T-cell (primary cell): ENCODE results near the gene GH2. TPM values are rescaled to one million over a fixed set of nuclear protein-coding genes. Genes with fewer than 3 reads are reported as not detected.
A peak's percentile ranks its signal among the peaks of the same experiment; 100 is the strongest.

ENCODE experiments used
- ATAC-seq, 4 experiments: fragments of 200-7000 bp in 3 of 4; fragments of 150-1000 bp in 1 of 4; cut with Tn5 transposase; replicated peaks in 1 of 4; 1 replicate in 3 of 4; 2 replicates in 1 of 4; pipeline ENCODE4 v1.10.0; 2021; ENCODE audit warnings: moderate library complexity in 3 of 4, mild to moderate bottlenecking in 2 of 4, moderate number of reproducible peaks in 1 of 4
- CTCF ChIA-PET, 2 donors: fragments of 300-600 bp; sonication (Branson Sonifier 250); formaldehyde crosslinking; loops; one replicate each; lab custom pipeline; 2022; ENCODE audit warnings: antibody characterized with exemption in 2 of 2; lab: Charles Lee
- POLR2A ChIA-PET, 2 donors: fragments of 300-600 bp; sonication (Branson Sonifier 250); formaldehyde crosslinking; loops; one replicate each; lab custom pipeline; 2022; ENCODE audit warnings: antibody characterized with exemption in 2 of 2; lab: Charles Lee
- DNase-seq, 35 experiments: peaks; one replicate each; pipeline versions ENCODE4 v3.0.0 to v3.0.0-alpha.2; 2013 to 2023
- H3K27ac ChIP-seq: one replicate; pipeline ENCODE4 v1.5.1; 2013; ENCODE audit warnings: low read length
- H3K27me3 ChIP-seq, 2 experiments: replicated peaks in 1 of 2; 1 replicate in 1 of 2; 2 replicates in 1 of 2; pipeline versions ENCODE4 v1.6.1 to v1.7.0; 2013; ENCODE audit warnings: low read length in 1 of 2, mixed read lengths in 1 of 2; ENCODE audit not compliant: control insufficient read depth in 2 of 2, insufficient read depth in 2 of 2; ENCODE audit errors: extremely low read depth in 1 of 2
- H3K36me3 ChIP-seq, 2 donors: 1 replicate in 1 of 2; 2 replicates in 1 of 2; pipeline versions ENCODE4 v1.6.1 to v1.7.0; 2013; ENCODE audit warnings: low read length in 1 of 2; ENCODE audit not compliant: control insufficient read depth in 2 of 2, insufficient read depth in 1 of 2; ENCODE audit errors: extremely low read depth in 1 of 2
- H3K4me1 ChIP-seq, 2 experiments: 1 replicate in 1 of 2; 2 replicates in 1 of 2; pipeline versions ENCODE4 v1.6.1 to v1.7.0; 2013; ENCODE audit warnings: low read length in 2 of 2, mixed read lengths in 1 of 2; ENCODE audit not compliant: insufficient read depth in 2 of 2, control insufficient read depth in 1 of 2; ENCODE audit errors: extremely low read depth in 1 of 2
- H3K4me3 ChIP-seq, 2 donors: 1 replicate in 1 of 2; 2 replicates in 1 of 2; pipeline versions ENCODE4 v1.5.1 to v1.7.0; 2013; ENCODE audit warnings: mild to moderate bottlenecking in 2 of 2, low read length in 1 of 2, moderate library complexity in 1 of 2; ENCODE audit not compliant: control insufficient read depth in 1 of 2; ENCODE audit errors: extremely low read depth in 1 of 2
- H3K9me3 ChIP-seq: 2 replicates; pipeline ENCODE4 v1.7.0; 2013
- H3K27ac Mint-ChIP-seq, 2 donors: one replicate each; pipeline ENCODE4 v1.8.0; 2020 to 2021; ENCODE audit warnings: mild to moderate bottlenecking in 2 of 2, mixed read lengths in 2 of 2
- H3K27me3 Mint-ChIP-seq, 2 donors: one replicate each; pipeline ENCODE4 v1.8.0; 2021 to 2022; ENCODE audit warnings: mixed read lengths in 2 of 2
- H3K36me3 Mint-ChIP-seq: one replicate; pipeline ENCODE4 v1.8.0; 2021; ENCODE audit warnings: mixed read lengths
- H3K4me1 Mint-ChIP-seq, 3 donors: one replicate each; pipeline ENCODE4 v1.8.0; 2020 to 2022; ENCODE audit warnings: mixed read lengths in 3 of 3, mild to moderate bottlenecking in 1 of 3
- H3K4me3 Mint-ChIP-seq, 3 donors: one replicate each; pipeline ENCODE4 v1.8.0; 2020 to 2022; ENCODE audit warnings: mild to moderate bottlenecking in 3 of 3, mixed read lengths in 3 of 3, moderate library complexity in 3 of 3
- H3K9me3 Mint-ChIP-seq, 3 donors: one replicate each; pipeline ENCODE4 v1.8.0; 2020 to 2022; ENCODE audit warnings: mixed read lengths in 3 of 3
- WGBS: methylation state at CpG from one replicate; pipeline ENCODE4 v1.1.5; 2013; ENCODE audit warnings: missing lambda C conversion rate; ENCODE audit not compliant: insufficient coverage; 5-methylcytosine and 5-hydroxymethylcytosine counted together
- total RNA-seq, 35 experiments: library from RNA in 6 of 35; stranded (reverse) in 6 of 35; fragments of 120-200 nt in 1 of 35; gene quantifications; one replicate each; pipeline versions ENCODE4 v1.2.1 to v1.2.4 and lab custom pipeline; 2013 to 2026

GH2 gene
- total RNA-seq, 5 donors from 2014 or later (not counting 1 experiment from before 2014, with no cell fraction given) = not detected

GRCh38 chr17:63832455-63832854 is 49.3 kb downstream of the GH2 start:
- Histone ChIP-seq H3K27ac (peak overlapping the region; percentile 43), H3K9me3 (no peaks in the 10 kb centered on the region), H3K4me1 (peaks cover 26 to 69% of the 10 kb centered on the region in 2 experiments), H3K4me3 (no peak overlapping the region), H3K27me3 (no peaks in the 10 kb centered on the region), H3K36me3 (peaks cover 16 to 89% of the 10 kb centered on the region in 2 donors)
- H3K27ac Mint-ChIP-seq = peak overlapping the region; percentile 86 to 87
- no CpG with 5 or more reads among the region's 2 CpGs for WGBS
- ChIA-PET CTCF (no interaction called here), POLR2A (no interaction called here)
- no peaks in the 10 kb centered on the region for H3K9me3 Mint-ChIP-seq
- H3K36me3 Mint-ChIP-seq = peaks cover 59% of the 10 kb centered on the region
- ATAC-seq (no peak), DNase-seq (no peak)
- H3K4me1 Mint-ChIP-seq = peaks cover 67 to 75% (median 72%) of the 10 kb centered on the region in 3 donors
- peak overlapping the region in 1 of 3 donors; percentile 96 for H3K4me3 Mint-ChIP-seq
- H3K27me3 Mint-ChIP-seq = no peaks in the 10 kb centered on the region

DNA sequence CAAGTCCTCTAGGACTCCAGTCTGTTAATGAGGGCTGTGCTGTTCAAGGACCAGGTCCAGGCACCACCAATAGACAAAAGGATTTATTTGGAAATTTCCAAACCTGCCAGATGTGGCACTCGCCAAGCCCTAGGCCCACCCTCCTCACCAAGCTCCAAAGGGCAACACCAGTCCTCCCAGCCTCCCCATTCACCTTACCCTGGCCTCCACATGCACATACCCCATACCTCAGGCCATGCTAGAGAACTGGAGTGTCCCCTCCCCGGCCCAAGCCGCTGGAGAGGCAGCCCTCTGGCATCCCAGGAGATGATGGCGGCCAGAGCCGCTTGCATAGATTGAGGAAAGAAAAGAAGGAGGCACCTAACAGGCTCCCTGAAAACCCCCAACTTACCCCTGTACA is 49.7 kb downstream of the GH2 start:
- H3K27me3 Mint-ChIP-seq = no peaks in the 10 kb centered on the region
- 60% methylated on average over 1 of the region's 5 CpGs for WGBS
- no peak for DNase-seq
- H3K36me3 Mint-ChIP-seq = peaks cover 56% of the 10 kb centered on the region
- H3K27me3 ChIP-seq = no peaks in the 10 kb centered on the region
- peak overlapping the region; percentile 86 to 87 for H3K27ac Mint-ChIP-seq
- H3K9me3 ChIP-seq = no peaks in the 10 kb centered on the region
- no peak for ATAC-seq
- H3K4me1 Mint-ChIP-seq = peaks cover 68 to 77% (median 72%) of the 10 kb centered on the region in 3 donors
- H3K36me3 ChIP-seq = peaks cover 16 to 85% of the 10 kb centered on the region in 2 donors
- H3K4me3 Mint-ChIP-seq = peak overlapping the region in 1 of 3 donors; percentile 96
- no peaks in the 10 kb centered on the region for H3K9me3 Mint-ChIP-seq
- POLR2A ChIA-PET = no interaction called here
- no peak overlapping the region for H3K4me3 ChIP-seq
- CTCF ChIA-PET = no interaction called here
- peaks cover 26 to 65% of the 10 kb centered on the region in 2 experiments for H3K4me1 ChIP-seq
- H3K27ac ChIP-seq = peak overlapping the region; percentile 43

DNA sequence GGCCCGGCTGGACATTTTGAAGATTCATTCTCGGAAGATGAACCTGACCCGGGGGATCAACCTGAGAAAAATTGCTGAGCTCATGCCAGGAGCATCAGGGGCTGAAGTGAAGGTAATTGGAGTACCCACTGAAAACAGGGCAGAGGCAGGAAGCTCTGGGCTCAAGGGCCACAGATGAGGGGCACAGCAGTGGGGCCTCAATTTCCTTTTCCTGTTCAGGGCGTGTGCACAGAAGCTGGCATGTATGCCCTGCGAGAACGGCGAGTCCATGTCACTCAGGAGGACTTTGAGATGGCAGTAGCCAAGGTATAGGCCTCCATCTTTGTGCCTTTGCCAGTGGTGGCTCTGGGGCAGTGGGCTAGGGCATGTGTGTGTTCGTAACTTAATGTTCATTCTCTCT is 50.2 kb downstream of the GH2 start:
- H3K27ac Mint-ChIP-seq = peak overlapping the region; percentile 86 to 87
- Histone ChIP-seq H3K27me3 (no peaks in the 10 kb centered on the region), H3K4me1 (peaks cover 27 to 67% of the 10 kb centered on the region in 2 experiments), H3K9me3 (no peaks in the 10 kb centered on the region), H3K36me3 (peaks cover 16 to 80% of the 10 kb centered on the region in 2 donors), H3K4me3 (no peak overlapping the region), H3K27ac (peak overlapping the region; percentile 43)
- H3K4me1 Mint-ChIP-seq = peaks cover 69 to 78% (median 78%) of the 10 kb centered on the region in 3 donors
- 67% methylated on average over 1 of the region's 8 CpGs for WGBS
- H3K4me3 Mint-ChIP-seq = peak overlapping the region in 2 of 3 donors; percentile 39 to 96
- H3K36me3 Mint-ChIP-seq = peaks cover 51% of the 10 kb centered on the region
- CTCF ChIA-PET = interaction anchor here in 1 of 2 donors (0.5 kb wide), 1 partner anchor 18 kb away, joined by 3 read pairs; no protein-coding TSS in a partner anchor
- POLR2A ChIA-PET = no interaction called here
- ATAC-seq = no peak
- no peaks in the 10 kb centered on the region for H3K27me3 Mint-ChIP-seq
- no peaks in the 10 kb centered on the region for H3K9me3 Mint-ChIP-seq
- DNase-seq = no peak

GRCh38 chr17:63830904-63831491 is 50.7 kb downstream of the GH2 start:
- WGBS = 87% methylated on average over 9 of the region's 15 CpGs
- Histone ChIP-seq H3K4me3 (no peak overlapping the region), H3K27me3 (no peaks in the 10 kb centered on the region), H3K36me3 (peaks cover 16 to 75% of the 10 kb centered on the region in 2 donors), H3K4me1 (peaks cover 31 to 72% of the 10 kb centered on the region in 2 experiments), H3K27ac (no peak overlapping the region), H3K9me3 (no peaks in the 10 kb centered on the region)
- ATAC-seq (no peak), DNase-seq (no peak)
- H3K4me3 Mint-ChIP-seq = peak overlapping the region; percentile 6 to 96 (median 39)
- H3K36me3 Mint-ChIP-seq = peaks cover 51% of the 10 kb centered on the region
- no peaks in the 10 kb centered on the region for H3K27me3 Mint-ChIP-seq
- H3K9me3 Mint-ChIP-seq = no peaks in the 10 kb centered on the region
- H3K4me1 Mint-ChIP-seq = peaks cover 74 to 83% (median 83%) of the 10 kb centered on the region in 3 donors
- POLR2A ChIA-PET = interaction anchor here (0.6 to 0.7 kb wide), 3 partner anchors 39 to 298 kb away, joined by 3 to 5 read pairs (median 4); no protein-coding TSS in a partner anchor
- peak overlapping the region; percentile 86 to 100 for H3K27ac Mint-ChIP-seq
- CTCF ChIA-PET = interaction anchor here (0.5 to 2.0 kb wide), 3 partner anchors 18 to 186 kb away, joined by 3 to 6 read pairs (median 4); partner anchors contain the start of genes CCDC47 (in 1 of the 2) and DDX42 (in 1 of the 2)

DNA sequence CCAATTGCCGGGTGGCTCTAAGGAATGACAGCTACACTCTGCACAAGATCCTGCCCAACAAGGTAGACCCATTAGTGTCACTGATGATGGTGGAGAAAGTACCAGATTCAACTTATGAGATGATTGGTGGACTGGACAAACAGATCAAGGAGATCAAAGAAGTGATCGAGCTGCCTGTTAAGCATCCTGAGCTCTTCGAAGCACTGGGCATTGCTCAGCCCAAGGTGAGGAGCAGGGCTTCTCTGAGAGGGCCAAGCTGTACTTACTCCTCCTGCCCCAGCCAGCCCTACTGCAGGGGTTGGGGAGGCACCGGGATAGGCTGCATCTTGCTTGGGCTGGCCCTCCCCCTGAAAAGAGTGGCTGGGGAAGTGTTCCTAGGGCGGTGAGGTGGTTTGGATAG is 51.5 kb downstream of the GH2 start:
- POLR2A ChIA-PET = interaction anchor here in 1 of 2 donors (0.6 kb wide), 1 partner anchor 60 kb away, joined by 5 read pairs; no protein-coding TSS in a partner anchor
- Mint-ChIP-seq H3K27ac (peak overlapping the region; percentile 78 to 100), H3K36me3 (peaks cover 52% of the 10 kb centered on the region), H3K4me1 (peaks cover 78 to 84% (median 80%) of the 10 kb centered on the region in 3 donors), H3K4me3 (peak overlapping the region in 1 of 3 donors; percentile 96), H3K9me3 (no peaks in the 10 kb centered on the region), H3K27me3 (no peaks in the 10 kb centered on the region)
- H3K27ac ChIP-seq = no peak overlapping the region
- no peak for ATAC-seq
- H3K4me1 ChIP-seq = peaks cover 33 to 74% of the 10 kb centered on the region in 2 experiments
- H3K4me3 ChIP-seq = no peak overlapping the region
- CTCF ChIA-PET = interaction anchor here in 1 of 2 donors (0.7 to 2.0 kb wide), 2 partner anchors 57 to 186 kb away, joined by 4 to 6 read pairs; partner anchors contain the start of genes CCDC47 and DDX42
- H3K9me3 ChIP-seq = no peaks in the 10 kb centered on the region
- 100% methylated on average over 2 of the region's 5 CpGs for WGBS
- no peak for DNase-seq
- peaks cover 17 to 74% of the 10 kb centered on the region in 2 donors for H3K36me3 ChIP-seq
- no peaks in the 10 kb centered on the region for H3K27me3 ChIP-seq
